ENCODE measurements around the gene MBD3.
A peak's percentile ranks its signal among the peaks of the same experiment; 100 is the strongest.

Gene MBD3

GRCh38 chr19:1575323-1576241 is 17.1 kb downstream of the MBD3 start (continued):
- no peak for TF ChIP-seq ZNF157 (tag by site-specific recombination; IDR thresholded peaks at IDR 0.05)
- no peak for TF ChIP-seq ZNF324 (tag by site-specific recombination; IDR thresholded peaks at IDR 0.05)
- TF ChIP-seq, protein P1, sequence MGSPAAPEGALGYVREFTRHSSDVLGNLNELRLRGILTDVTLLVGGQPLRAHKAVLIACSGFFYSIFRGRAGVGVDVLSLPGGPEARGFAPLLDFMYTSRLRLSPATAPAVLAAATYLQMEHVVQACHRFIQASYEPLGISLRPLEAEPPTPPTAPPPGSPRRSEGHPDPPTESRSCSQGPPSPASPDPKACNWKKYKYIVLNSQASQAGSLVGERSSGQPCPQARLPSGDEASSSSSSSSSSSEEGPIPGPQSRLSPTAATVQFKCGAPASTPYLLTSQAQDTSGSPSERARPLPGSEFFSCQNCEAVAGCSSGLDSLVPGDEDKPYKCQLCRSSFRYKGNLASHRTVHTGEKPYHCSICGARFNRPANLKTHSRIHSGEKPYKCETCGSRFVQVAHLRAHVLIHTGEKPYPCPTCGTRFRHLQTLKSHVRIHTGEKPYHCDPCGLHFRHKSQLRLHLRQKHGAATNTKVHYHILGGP (tag by site-specific recombination; IDR thresholded peaks at IDR 0.05), result no peak
- TF ChIP-seq, protein P2, sequence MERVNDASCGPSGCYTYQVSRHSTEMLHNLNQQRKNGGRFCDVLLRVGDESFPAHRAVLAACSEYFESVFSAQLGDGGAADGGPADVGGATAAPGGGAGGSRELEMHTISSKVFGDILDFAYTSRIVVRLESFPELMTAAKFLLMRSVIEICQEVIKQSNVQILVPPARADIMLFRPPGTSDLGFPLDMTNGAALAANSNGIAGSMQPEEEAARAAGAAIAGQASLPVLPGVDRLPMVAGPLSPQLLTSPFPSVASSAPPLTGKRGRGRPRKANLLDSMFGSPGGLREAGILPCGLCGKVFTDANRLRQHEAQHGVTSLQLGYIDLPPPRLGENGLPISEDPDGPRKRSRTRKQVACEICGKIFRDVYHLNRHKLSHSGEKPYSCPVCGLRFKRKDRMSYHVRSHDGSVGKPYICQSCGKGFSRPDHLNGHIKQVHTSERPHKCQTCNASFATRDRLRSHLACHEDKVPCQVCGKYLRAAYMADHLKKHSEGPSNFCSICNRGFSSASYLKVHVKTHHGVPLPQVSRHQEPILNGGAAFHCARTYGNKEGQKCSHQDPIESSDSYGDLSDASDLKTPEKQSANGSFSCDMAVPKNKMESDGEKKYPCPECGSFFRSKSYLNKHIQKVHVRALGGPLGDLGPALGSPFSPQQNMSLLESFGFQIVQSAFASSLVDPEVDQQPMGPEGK (tag by site-specific recombination; IDR thresholded peaks at IDR 0.05), result no peak
- peak; percentile 23 for TF ChIP-seq GLIS1 (tag by site-specific recombination; IDR thresholded peaks at IDR 0.05)
- TF ChIP-seq, protein P3, sequence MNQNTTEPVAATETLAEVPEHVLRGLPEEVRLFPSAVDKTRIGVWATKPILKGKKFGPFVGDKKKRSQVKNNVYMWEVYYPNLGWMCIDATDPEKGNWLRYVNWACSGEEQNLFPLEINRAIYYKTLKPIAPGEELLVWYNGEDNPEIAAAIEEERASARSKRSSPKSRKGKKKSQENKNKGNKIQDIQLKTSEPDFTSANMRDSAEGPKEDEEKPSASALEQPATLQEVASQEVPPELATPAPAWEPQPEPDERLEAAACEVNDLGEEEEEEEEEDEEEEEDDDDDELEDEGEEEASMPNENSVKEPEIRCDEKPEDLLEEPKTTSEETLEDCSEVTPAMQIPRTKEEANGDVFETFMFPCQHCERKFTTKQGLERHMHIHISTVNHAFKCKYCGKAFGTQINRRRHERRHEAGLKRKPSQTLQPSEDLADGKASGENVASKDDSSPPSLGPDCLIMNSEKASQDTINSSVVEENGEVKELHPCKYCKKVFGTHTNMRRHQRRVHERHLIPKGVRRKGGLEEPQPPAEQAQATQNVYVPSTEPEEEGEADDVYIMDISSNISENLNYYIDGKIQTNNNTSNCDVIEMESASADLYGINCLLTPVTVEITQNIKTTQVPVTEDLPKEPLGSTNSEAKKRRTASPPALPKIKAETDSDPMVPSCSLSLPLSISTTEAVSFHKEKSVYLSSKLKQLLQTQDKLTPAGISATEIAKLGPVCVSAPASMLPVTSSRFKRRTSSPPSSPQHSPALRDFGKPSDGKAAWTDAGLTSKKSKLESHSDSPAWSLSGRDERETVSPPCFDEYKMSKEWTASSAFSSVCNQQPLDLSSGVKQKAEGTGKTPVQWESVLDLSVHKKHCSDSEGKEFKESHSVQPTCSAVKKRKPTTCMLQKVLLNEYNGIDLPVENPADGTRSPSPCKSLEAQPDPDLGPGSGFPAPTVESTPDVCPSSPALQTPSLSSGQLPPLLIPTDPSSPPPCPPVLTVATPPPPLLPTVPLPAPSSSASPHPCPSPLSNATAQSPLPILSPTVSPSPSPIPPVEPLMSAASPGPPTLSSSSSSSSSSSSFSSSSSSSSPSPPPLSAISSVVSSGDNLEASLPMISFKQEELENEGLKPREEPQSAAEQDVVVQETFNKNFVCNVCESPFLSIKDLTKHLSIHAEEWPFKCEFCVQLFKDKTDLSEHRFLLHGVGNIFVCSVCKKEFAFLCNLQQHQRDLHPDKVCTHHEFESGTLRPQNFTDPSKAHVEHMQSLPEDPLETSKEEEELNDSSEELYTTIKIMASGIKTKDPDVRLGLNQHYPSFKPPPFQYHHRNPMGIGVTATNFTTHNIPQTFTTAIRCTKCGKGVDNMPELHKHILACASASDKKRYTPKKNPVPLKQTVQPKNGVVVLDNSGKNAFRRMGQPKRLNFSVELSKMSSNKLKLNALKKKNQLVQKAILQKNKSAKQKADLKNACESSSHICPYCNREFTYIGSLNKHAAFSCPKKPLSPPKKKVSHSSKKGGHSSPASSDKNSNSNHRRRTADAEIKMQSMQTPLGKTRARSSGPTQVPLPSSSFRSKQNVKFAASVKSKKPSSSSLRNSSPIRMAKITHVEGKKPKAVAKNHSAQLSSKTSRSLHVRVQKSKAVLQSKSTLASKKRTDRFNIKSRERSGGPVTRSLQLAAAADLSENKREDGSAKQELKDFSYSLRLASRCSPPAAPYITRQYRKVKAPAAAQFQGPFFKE (tag by site-specific recombination; IDR thresholded peaks at IDR 0.05; ENCODE audit: borderline replicate concordance), result no peak
- no peak; the same call in 1 of the 2 replicates for TF ChIP-seq BCL11B (tag by site-specific recombination; IDR thresholded peaks at IDR 0.05; ENCODE audit: low read depth)
- 0 out of 2 replicates have a peak, but pooled peaks have one; percentile 27 for TF ChIP-seq ZNF707 (tag by site-specific recombination; IDR thresholded peaks at IDR 0.05)
- TF ChIP-seq FEZF1 (tag by site-specific recombination; IDR thresholded peaks at IDR 0.05), result peak; percentile 34; the same call in 1 of the 2 replicates
- no peak for TF ChIP-seq ZNF184 (tag by site-specific recombination; IDR thresholded peaks at IDR 0.05)

DNA sequence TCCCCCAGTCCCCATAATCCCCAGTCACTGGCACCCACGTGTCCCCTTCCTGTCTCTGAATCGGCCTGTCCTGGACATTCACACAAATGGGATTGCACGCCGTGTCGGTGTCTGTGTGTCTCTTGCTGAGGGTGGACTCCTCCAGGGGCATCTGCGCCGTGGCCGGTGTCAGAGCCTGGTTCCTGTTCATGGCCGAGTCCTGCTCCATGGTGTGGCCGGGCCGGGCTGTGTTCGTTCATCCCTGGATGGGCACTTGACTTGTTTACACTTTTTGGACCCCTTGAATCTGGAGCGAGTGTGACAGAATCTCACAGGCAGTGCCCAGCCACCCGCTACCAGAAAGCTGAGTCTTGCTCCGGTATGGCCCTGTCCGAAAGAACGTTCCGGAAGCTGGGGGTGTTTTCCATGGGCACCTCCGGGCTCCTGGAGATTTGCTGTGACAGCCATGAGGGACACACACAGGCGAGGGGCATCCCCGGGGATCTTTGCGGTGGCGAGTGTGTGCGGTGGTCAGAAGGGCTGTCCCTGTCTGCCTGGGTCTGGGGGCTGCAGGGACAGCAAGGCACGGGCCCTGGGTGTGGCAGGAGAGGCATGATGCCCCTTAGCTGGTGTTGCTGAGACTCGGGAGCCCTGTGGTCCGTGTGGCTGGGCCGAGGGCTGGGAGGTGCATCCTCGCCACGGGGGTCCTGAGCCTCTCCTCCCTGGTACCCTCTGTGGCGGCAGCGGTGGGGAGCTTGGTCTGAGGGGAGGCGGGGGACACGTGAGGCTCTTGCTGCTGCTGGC is 18.1 kb downstream of the MBD3 start:
- H3K4me3 ChIP-seq (ENCODE audit: low read depth, low read length), result no peak overlapping the region
- CTCF ChIA-PET, result no interaction called here
- POLR2A ChIA-PET, result interaction anchor here (0.6 to 2.6 kb wide), 3 partner anchors 12 to 1469 kb away, joined by 3 to 8 read pairs (median 4); partner anchors contain the start of gene MBD3
- H3K36me3 ChIP-seq (ENCODE audit: control insufficient read depth in 2 of 2, insufficient read depth in 1 of 2, low read length in 2 of 2), result peaks cover 3 to 29% of the 10 kb centered on the region in 2 experiments
- H3K9me3 ChIP-seq (ENCODE audit: control insufficient read depth, insufficient read depth, low read depth, low read length), result no peaks in the 10 kb centered on the region
- H3K27ac ChIP-seq (ENCODE audit: extremely low read depth, low read depth, low read length), result no peak overlapping the region
- TF ChIP-seq ZNF138 (tag by site-specific recombination; IDR thresholded peaks at IDR 0.05; ENCODE audit: borderline replicate concordance) (no peak), ZNF600 (tag by site-specific recombination; IDR thresholded peaks at IDR 0.05) (peak; percentile 43; the same call in 1 of the 2 replicates)
- TF ChIP-seq, protein P3 (tag by site-specific recombination; IDR thresholded peaks at IDR 0.05; ENCODE audit: borderline replicate concordance), result no peak
- no peaks in the 10 kb centered on the region for H3K4me1 ChIP-seq (ENCODE audit: control insufficient read depth, insufficient read depth, low read length)

Data from HEK293 (cell line).